ENCODE data around the gene RAB12. TPM values are rescaled to one million over a fixed set of nuclear protein-coding genes. Genes with fewer than 3 reads are reported as not detected.
A peak's percentile ranks its signal among the peaks of the same experiment; 100 is the strongest.

RAB12 gene
- total and polyA plus RNA-seq, 2 donors (not counting 1 experiment from before 2014, with no cell fraction given), result 33.9 to 60.4 TPM

DNA sequence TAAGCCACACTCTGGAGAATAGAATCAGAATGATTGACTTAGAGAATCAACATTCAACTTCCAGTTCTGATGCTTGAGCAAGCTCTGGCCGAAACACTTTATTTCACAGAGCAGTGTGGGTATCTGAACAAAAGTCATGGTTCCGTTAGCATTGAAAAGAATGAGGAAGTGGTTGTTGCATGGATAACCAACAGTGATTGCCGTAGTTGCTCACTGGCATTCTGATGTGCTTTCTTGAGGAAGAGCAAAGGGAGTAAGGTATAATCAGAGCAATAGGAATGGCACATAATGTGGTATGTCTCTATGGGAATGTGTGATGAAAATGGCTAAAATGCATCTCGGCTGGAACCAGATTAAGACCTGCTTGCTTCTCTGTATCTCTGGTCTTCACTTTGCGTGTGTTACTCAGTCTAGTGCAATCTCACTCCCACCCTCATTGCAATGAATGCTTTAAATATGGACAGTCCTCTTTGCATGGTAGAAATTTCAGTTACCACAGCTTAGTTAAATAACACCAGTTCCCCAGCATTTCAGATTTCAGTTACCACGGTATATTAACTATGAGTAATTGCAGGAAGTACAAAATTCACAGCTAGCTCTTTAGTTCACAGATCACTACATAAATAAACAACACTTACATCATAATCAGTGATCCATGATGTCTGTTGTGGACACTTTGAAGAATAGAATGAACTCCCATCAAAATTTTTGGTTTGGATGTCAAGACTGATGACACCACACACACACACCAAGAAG lies 7.8 kb upstream of the RAB12 start:
- no peaks in the 10 kb centered on the region for H4K20me1 ChIP-seq (ENCODE audit: control insufficient read depth, extremely low read depth, insufficient read depth, low read length)
- H3K36me3 ChIP-seq (ENCODE audit: control insufficient read depth, insufficient read depth, low read length), result no peaks in the 10 kb centered on the region
- H3K4me3 ChIP-seq (replicated peaks in 1 of 4; ENCODE audit: control extremely low read depth in 1 of 4, insufficient read depth in 1 of 4, low read depth in 3 of 4, low read length in 4 of 4), result no peak overlapping the region
- TF ChIP-seq EZH2 (IDR thresholded peaks at IDR 0.05; ENCODE audit: low read length, missing control alignments), result no peak
- H3K27me3 ChIP-seq (ENCODE audit: control insufficient read depth, insufficient read depth, low read length), result peaks cover 11% of the 10 kb centered on the region
- H2AFZ ChIP-seq (ENCODE audit: low read length), result no peak overlapping the region
- no peak overlapping the region for H3K4me2 ChIP-seq (ENCODE audit: extremely low read depth, insufficient read depth, low read length)
- no peak overlapping the region for H3K27ac ChIP-seq (ENCODE audit: insufficient read depth, low read length)
- H3K9me3 ChIP-seq (ENCODE audit: control insufficient read depth, insufficient read depth, low read depth, low read length), result no peaks in the 10 kb centered on the region
- peak in 1 of 2 donors; percentile 11 for DNase-seq (ENCODE audit: low read depth in 2 of 2)
- no peaks in the 10 kb centered on the region for H3K79me2 ChIP-seq (ENCODE audit: control insufficient read depth, insufficient read depth, low read length)
- H3K9ac ChIP-seq (ENCODE audit: insufficient read depth, low read length), result no peak overlapping the region
- no peaks in the 10 kb centered on the region for H3K4me1 ChIP-seq (ENCODE audit: control insufficient read depth, extremely low read depth, insufficient read depth, low read length)

- Histone ChIP-seq H3K4me3 (replicated peaks in 1 of 4; ENCODE audit: control extremely low read depth in 1 of 4, insufficient read depth in 1 of 4, low read depth in 3 of 4, low read length in 4 of 4) (no peak overlapping the region), H3K4me1 (ENCODE audit: control insufficient read depth, extremely low read depth, insufficient read depth, low read length) (no peaks in the 10 kb centered on the region), H3K27ac (ENCODE audit: insufficient read depth, low read length) (no peak overlapping the region), H3K9ac (ENCODE audit: insufficient read depth, low read length) (no peak overlapping the region), H4K20me1 (ENCODE audit: control insufficient read depth, extremely low read depth, insufficient read depth, low read length) (no peaks in the 10 kb centered on the region), H3K27me3 (ENCODE audit: control insufficient read depth, insufficient read depth, low read length) (peaks cover 11% of the 10 kb centered on the region), H3K36me3 (ENCODE audit: control insufficient read depth, insufficient read depth, low read length) (no peaks in the 10 kb centered on the region), H3K79me2 (ENCODE audit: control insufficient read depth, insufficient read depth, low read length) (no peaks in the 10 kb centered on the region), H3K9me3 (ENCODE audit: control insufficient read depth, insufficient read depth, low read depth, low read length) (no peaks in the 10 kb centered on the region), H3K4me2 (ENCODE audit: extremely low read depth, insufficient read depth, low read length) (no peak overlapping the region), H2AFZ (ENCODE audit: low read length) (no peak overlapping the region)
- TF ChIP-seq, protein P1, sequence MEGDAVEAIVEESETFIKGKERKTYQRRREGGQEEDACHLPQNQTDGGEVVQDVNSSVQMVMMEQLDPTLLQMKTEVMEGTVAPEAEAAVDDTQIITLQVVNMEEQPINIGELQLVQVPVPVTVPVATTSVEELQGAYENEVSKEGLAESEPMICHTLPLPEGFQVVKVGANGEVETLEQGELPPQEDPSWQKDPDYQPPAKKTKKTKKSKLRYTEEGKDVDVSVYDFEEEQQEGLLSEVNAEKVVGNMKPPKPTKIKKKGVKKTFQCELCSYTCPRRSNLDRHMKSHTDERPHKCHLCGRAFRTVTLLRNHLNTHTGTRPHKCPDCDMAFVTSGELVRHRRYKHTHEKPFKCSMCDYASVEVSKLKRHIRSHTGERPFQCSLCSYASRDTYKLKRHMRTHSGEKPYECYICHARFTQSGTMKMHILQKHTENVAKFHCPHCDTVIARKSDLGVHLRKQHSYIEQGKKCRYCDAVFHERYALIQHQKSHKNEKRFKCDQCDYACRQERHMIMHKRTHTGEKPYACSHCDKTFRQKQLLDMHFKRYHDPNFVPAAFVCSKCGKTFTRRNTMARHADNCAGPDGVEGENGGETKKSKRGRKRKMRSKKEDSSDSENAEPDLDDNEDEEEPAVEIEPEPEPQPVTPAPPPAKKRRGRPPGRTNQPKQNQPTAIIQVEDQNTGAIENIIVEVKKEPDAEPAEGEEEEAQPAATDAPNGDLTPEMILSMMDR (conservative IDR thresholded peaks at IDR 0.05 in 1 of 2, IDR thresholded peaks at IDR 0.05 in 1 of 2; ENCODE audit: low read depth in 1 of 2, low read length in 2 of 2), result no peak
- TF ChIP-seq EZH2 (IDR thresholded peaks at IDR 0.05; ENCODE audit: low read length, missing control alignments), result no peak
- no peak for DNase-seq (ENCODE audit: low read depth in 2 of 2)
These were observed 7.2 kb upstream of the RAB12 start for GRCh38 chr18:8602040-8602439.

GRCh38 chr18:8602557-8602956 lies 6.7 kb upstream of the RAB12 start:
- no peak overlapping the region for H2AFZ ChIP-seq (ENCODE audit: low read length)
- H3K79me2 ChIP-seq (ENCODE audit: control insufficient read depth, insufficient read depth, low read length), result no peaks in the 10 kb centered on the region
- H3K4me3 ChIP-seq (replicated peaks in 1 of 4; ENCODE audit: control extremely low read depth in 1 of 4, insufficient read depth in 1 of 4, low read depth in 3 of 4, low read length in 4 of 4), result no peak overlapping the region
- H3K27me3 ChIP-seq (ENCODE audit: control insufficient read depth, insufficient read depth, low read length), result peaks cover 11% of the 10 kb centered on the region
- H4K20me1 ChIP-seq (ENCODE audit: control insufficient read depth, extremely low read depth, insufficient read depth, low read length), result no peaks in the 10 kb centered on the region
- no peak for DNase-seq (ENCODE audit: low read depth in 2 of 2)
- H3K9ac ChIP-seq (ENCODE audit: insufficient read depth, low read length), result no peak overlapping the region
- H3K4me1 ChIP-seq (ENCODE audit: control insufficient read depth, extremely low read depth, insufficient read depth, low read length), result no peaks in the 10 kb centered on the region
- no peaks in the 10 kb centered on the region for H3K36me3 ChIP-seq (ENCODE audit: control insufficient read depth, insufficient read depth, low read length)
- H3K4me2 ChIP-seq (ENCODE audit: extremely low read depth, insufficient read depth, low read length), result no peak overlapping the region
- TF ChIP-seq, protein P1 (conservative IDR thresholded peaks at IDR 0.05 in 1 of 2, IDR thresholded peaks at IDR 0.05 in 1 of 2; ENCODE audit: low read depth in 1 of 2, low read length in 2 of 2), result no peak
- no peak for TF ChIP-seq EZH2 (IDR thresholded peaks at IDR 0.05; ENCODE audit: low read length, missing control alignments)
- no peak overlapping the region for H3K27ac ChIP-seq (ENCODE audit: insufficient read depth, low read length)
- H3K9me3 ChIP-seq (ENCODE audit: control insufficient read depth, insufficient read depth, low read depth, low read length), result no peaks in the 10 kb centered on the region

Data from fibroblast of lung (primary cell).